ENCODE data around the gene ALOX12. TPM values are rescaled to one million over a fixed set of nuclear protein-coding genes. Genes with fewer than 3 reads are reported as not detected.

Gene ALOX12
- total RNA-seq (2022; extraction: Qiagen RNA extraction; ENCODE audit: low read depth): not detected in 5 replicates

GRCh38 chr17:6995500-6996255 is at the start of gene ALOX12:
Gene ALOX12 (plus strand): TSS chr17:6996049. CDS start chr17:6996118, 69 bp downstream.

GRCh38 chr17:7022781-7023571 is 27.1 kb downstream of the ALOX12 start, which contains the start of gene BCL6B:
Gene BCL6B (plus strand): TSS chr17:7023050. CDS start chr17:7023672, 622 bp downstream.

GRCh38 chr17:7035591-7036368 is 39.9 kb downstream of the ALOX12 start, which contains the start of gene SLC16A13:
Gene SLC16A13 (plus strand): TSS chr17:7036015. CDS start chr17:7036383, 368 bp downstream.

GRCh38 chr17:7043497-7044198 is 47.8 kb downstream of the ALOX12 start, which contains the start of gene SLC16A11:
Gene SLC16A11 (minus strand): TSS chr17:7044092. CDS start chr17:7043513, 579 bp downstream.

Other genes with a start within 250 kb of the ALOX12 start
- gene XAF1, start 240.0 kb upstream of the ALOX12 start, total RNA-seq (2022; extraction: Qiagen RNA extraction; ENCODE audit: low read depth): 0.06 TPM in 1 of 5 replicates, not detected in the others
- not detected in 5 replicates for gene FBXO39, start 219.8 kb upstream of the ALOX12 start, total RNA-seq (2022; extraction: Qiagen RNA extraction; ENCODE audit: low read depth)
- 0.12 to 0.21 TPM in 2 of 5 replicates, not detected in the others for gene TEKT1, start 164.3 kb upstream of the ALOX12 start, total RNA-seq (2022; extraction: Qiagen RNA extraction; ENCODE audit: low read depth)
- 408 to 509 TPM (median 429 TPM) in 5 replicates for gene RNASEK, start 16.6 kb downstream of the ALOX12 start, total RNA-seq (2022; extraction: Qiagen RNA extraction; ENCODE audit: low read depth)
- gene BCL6B, start 27.0 kb downstream of the ALOX12 start, total RNA-seq (2022; extraction: Qiagen RNA extraction; ENCODE audit: low read depth): not detected in 5 replicates
- gene SLC16A13, start 40.0 kb downstream of the ALOX12 start, total RNA-seq (2022; extraction: Qiagen RNA extraction; ENCODE audit: low read depth): 5.7 to 13.1 TPM (median 10.9 TPM) in 5 replicates
- not detected in 5 replicates for gene SLC16A11, start 48.0 kb downstream of the ALOX12 start, total RNA-seq (2022; extraction: Qiagen RNA extraction; ENCODE audit: low read depth)
- not detected in 5 replicates for gene CLEC10A, start 84.2 kb downstream of the ALOX12 start, total RNA-seq (2022; extraction: Qiagen RNA extraction; ENCODE audit: low read depth)
- gene ASGR2, start 118.8 kb downstream of the ALOX12 start, total RNA-seq (2022; extraction: Qiagen RNA extraction; ENCODE audit: low read depth): 0.17 TPM in 1 of 5 replicates, not detected in the others
- 0.69 to 2.2 TPM (median 1.1 TPM) in 5 replicates for gene ASGR1, start 183.3 kb downstream of the ALOX12 start, total RNA-seq (2022; extraction: Qiagen RNA extraction; ENCODE audit: low read depth)
- gene DLG4, start 223.8 kb downstream of the ALOX12 start, total RNA-seq (2022; extraction: Qiagen RNA extraction; ENCODE audit: low read depth): 5.1 to 8.9 TPM (median 7.9 TPM) in 5 replicates
- gene ACADVL, start 223.9 kb downstream of the ALOX12 start, total RNA-seq (2022; extraction: Qiagen RNA extraction; ENCODE audit: low read depth): 303 to 481 TPM (median 423 TPM) in 5 replicates
- gene DVL2, start 238.5 kb downstream of the ALOX12 start, total RNA-seq (2022; extraction: Qiagen RNA extraction; ENCODE audit: low read depth): 23.8 to 44.5 TPM (median 38.9 TPM) in 5 replicates
- 82.5 to 108 TPM (median 92.1 TPM) in 5 replicates for gene PHF23, start 243.4 kb downstream of the ALOX12 start, total RNA-seq (2022; extraction: Qiagen RNA extraction; ENCODE audit: low read depth)
- 646 to 813 TPM (median 659 TPM) in 5 replicates for gene GABARAP, start 246.4 kb downstream of the ALOX12 start, total RNA-seq (2022; extraction: Qiagen RNA extraction; ENCODE audit: low read depth)

Data from A549 treated with ZK216348 at 1 μM for 4 hours (cell line).